ENCODE data around the gene B3GALT6. TPM values are rescaled to one million over a fixed set of nuclear protein-coding genes. Genes with fewer than 3 reads are reported as not detected.

Gene B3GALT6
- total RNA-seq, 1 donor from 2014 or later: 30.2 TPM

- no peaks in the 10 kb centered on the region for H3K4me1 Mint-ChIP-seq (ENCODE audit: unreplicated experiment)
- no peak for DNase-seq (ENCODE audit: extremely low spot score, unreplicated experiment)
- H3K27ac Mint-ChIP-seq: no peak within 1 kb of the TSS
- no peaks in the 10 kb centered on the region for H3K9me3 Mint-ChIP-seq
- no peaks in the 10 kb centered on the region for H3K27me3 Mint-ChIP-seq
- no peak within 1 kb of the TSS for H3K4me3 Mint-ChIP-seq
- H3K36me3 Mint-ChIP-seq: no peaks in the 10 kb centered on the region
- no peak for TF ChIP-seq CTCF (conservative IDR thresholded peaks at IDR 0.05)
These were observed 18.4 kb upstream of the B3GALT6 start, which contains the start of gene TNFRSF4 for GRCh38 chr1:1213345-1214265. TSS of gene TNFRSF4 (minus strand) at chr1:1214153. CDS start at chr1:1214127, 26 bp downstream.

GRCh38 chr1:1215080-1215676 lies 16.9 kb upstream of the B3GALT6 start:
- no peak for TF ChIP-seq CTCF (conservative IDR thresholded peaks at IDR 0.05)
- H3K27me3 Mint-ChIP-seq: no peaks in the 10 kb centered on the region
- no peak overlapping the region for H3K27ac Mint-ChIP-seq
- H3K9me3 Mint-ChIP-seq: no peaks in the 10 kb centered on the region
- no peaks in the 10 kb centered on the region for H3K4me1 Mint-ChIP-seq (ENCODE audit: unreplicated experiment)
- DNase-seq (ENCODE audit: extremely low spot score, unreplicated experiment): no peak
- H3K4me3 Mint-ChIP-seq: no peak overlapping the region
- no peaks in the 10 kb centered on the region for H3K36me3 Mint-ChIP-seq

GRCh38 chr1:1215881-1216605 lies 16.0 kb upstream of the B3GALT6 start:
- TF ChIP-seq CTCF (conservative IDR thresholded peaks at IDR 0.05): no peak
- no peak overlapping the region for H3K27ac Mint-ChIP-seq
- H3K4me1 Mint-ChIP-seq (ENCODE audit: unreplicated experiment): no peaks in the 10 kb centered on the region
- peaks cover 4% of the 10 kb centered on the region for H3K36me3 Mint-ChIP-seq
- DNase-seq (ENCODE audit: extremely low spot score, unreplicated experiment): no peak
- no peak overlapping the region for H3K4me3 Mint-ChIP-seq
- H3K27me3 Mint-ChIP-seq: no peaks in the 10 kb centered on the region
- no peaks in the 10 kb centered on the region for H3K9me3 Mint-ChIP-seq

GRCh38 chr1:1216770-1217620 lies 15.0 kb upstream of the B3GALT6 start:
- no peaks in the 10 kb centered on the region for H3K9me3 Mint-ChIP-seq
- H3K27me3 Mint-ChIP-seq: no peaks in the 10 kb centered on the region
- peaks cover 4% of the 10 kb centered on the region for H3K36me3 Mint-ChIP-seq
- H3K4me1 Mint-ChIP-seq (ENCODE audit: unreplicated experiment): no peaks in the 10 kb centered on the region
- no peak for TF ChIP-seq CTCF (conservative IDR thresholded peaks at IDR 0.05)
- no peak overlapping the region for H3K27ac Mint-ChIP-seq
- no peak overlapping the region for H3K4me3 Mint-ChIP-seq
- DNase-seq (ENCODE audit: extremely low spot score, unreplicated experiment): no peak
